Ishikawa (cell line): Measurements from ENCODE around the gene RAD51B.

ENCODE experiments used
- TCF12 ChIP-seq: IDR thresholded peaks from 2 replicates; pipeline ENCODE4 v1.6.1; 2012; ENCODE audit warnings: low read depth
- TEAD4 ChIP-seq: IDR thresholded peaks from 2 replicates; pipeline ENCODE4 v1.6.1; 2012
- TF ChIP-seq, protein P1 (sequence below): IDR thresholded peaks from 2 replicates; pipeline ENCODE4 v1.6.1; 2012; ENCODE audit warnings: low read depth, mild to moderate bottlenecking

DNA sequence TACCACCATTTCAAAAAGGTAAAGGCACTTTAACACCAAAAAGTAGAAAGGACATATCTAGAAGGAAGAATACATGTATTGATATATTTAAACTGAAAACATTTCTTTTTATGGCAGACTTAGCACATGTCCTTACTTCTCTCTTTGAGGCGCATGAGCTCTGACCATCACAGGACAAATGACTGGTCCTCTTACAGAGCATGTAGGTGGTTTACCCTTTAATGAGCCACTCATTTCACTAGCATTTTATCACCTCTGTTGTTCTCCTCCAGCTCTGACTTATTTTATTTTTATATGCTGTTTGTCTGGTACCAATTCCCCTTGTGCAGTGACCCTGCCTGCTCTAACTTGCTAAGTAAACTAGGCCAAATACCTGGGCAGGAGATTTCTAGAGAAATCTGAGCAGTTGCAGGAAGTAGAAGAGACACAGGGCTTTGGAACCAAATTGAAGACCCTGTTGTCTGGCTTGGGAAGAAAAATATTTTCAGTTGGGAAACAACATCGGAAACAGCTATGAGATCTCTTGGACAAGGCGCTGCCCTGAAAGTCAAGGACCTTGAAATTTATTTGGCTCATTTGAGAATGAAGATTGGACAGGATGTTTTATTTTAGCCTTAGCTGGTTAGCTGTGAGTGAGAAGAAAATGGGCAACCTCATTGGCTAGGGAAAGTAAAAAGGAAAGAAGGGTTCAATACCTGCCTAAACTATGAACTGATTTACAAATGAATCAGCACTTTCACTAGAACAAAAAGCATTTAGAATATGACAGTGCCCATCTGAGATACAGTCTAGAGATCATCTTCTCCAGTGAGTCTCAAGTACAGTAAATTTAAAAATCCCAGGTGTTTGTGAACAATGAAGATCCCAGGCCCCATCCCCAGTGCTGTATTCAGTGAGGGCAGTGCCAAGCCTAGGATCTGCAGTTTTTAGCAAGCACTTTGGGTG is 598.9 kb downstream of the RAD51B start:
- TF ChIP-seq TCF12 (no peak), TEAD4 (no peak)
- TF ChIP-seq, protein P1, sequence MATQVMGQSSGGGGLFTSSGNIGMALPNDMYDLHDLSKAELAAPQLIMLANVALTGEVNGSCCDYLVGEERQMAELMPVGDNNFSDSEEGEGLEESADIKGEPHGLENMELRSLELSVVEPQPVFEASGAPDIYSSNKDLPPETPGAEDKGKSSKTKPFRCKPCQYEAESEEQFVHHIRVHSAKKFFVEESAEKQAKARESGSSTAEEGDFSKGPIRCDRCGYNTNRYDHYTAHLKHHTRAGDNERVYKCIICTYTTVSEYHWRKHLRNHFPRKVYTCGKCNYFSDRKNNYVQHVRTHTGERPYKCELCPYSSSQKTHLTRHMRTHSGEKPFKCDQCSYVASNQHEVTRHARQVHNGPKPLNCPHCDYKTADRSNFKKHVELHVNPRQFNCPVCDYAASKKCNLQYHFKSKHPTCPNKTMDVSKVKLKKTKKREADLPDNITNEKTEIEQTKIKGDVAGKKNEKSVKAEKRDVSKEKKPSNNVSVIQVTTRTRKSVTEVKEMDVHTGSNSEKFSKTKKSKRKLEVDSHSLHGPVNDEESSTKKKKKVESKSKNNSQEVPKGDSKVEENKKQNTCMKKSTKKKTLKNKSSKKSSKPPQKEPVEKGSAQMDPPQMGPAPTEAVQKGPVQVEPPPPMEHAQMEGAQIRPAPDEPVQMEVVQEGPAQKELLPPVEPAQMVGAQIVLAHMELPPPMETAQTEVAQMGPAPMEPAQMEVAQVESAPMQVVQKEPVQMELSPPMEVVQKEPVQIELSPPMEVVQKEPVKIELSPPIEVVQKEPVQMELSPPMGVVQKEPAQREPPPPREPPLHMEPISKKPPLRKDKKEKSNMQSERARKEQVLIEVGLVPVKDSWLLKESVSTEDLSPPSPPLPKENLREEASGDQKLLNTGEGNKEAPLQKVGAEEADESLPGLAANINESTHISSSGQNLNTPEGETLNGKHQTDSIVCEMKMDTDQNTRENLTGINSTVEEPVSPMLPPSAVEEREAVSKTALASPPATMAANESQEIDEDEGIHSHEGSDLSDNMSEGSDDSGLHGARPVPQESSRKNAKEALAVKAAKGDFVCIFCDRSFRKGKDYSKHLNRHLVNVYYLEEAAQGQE: no peak
